ENCODE measurements around the gene OR2F2. TPM values are rescaled to one million over a fixed set of nuclear protein-coding genes. Genes with fewer than 3 reads are reported as not detected.
A peak's percentile ranks its signal among the peaks of the same experiment; 100 is the strongest.

OR2F2 gene
- total RNA-seq, 8 experiments from 2014 or later = 0.17 to 0.52 (median 0.35) TPM; not detected in 4

- WGBS, 10 experiments = 0 to 100% (median 71%) methylated on average over 1 to 4 of the region's 4 CpGs
Observed at GRCh38 chr7:143936087-143937009, 1.3 kb downstream of the OR2F2 start.

GRCh38 chr7:143938379-143939243 is 3.6 kb downstream of the OR2F2 start:
- peak in 3 of 8 experiments; percentile 50 to 75 (median 63) for ATAC-seq (replicated peaks in 6 of 8)
- in situ Hi-C loops (cut with MboI; ENCODE audit: low pct_unique_long_range_greater_than_20kb in 2 of 9, low sequenced_read_pairs in 9 of 9, unreplicated experiment in 9 of 9) = no loop called here
- no peaks in the 10 kb centered on the region for H3K4me1 ChIP-seq (replicated peaks in 1 of 2)
- H3K27ac ChIP-seq = no peak overlapping the region
- WGBS, 10 experiments = 20 to 91% (median 49%) methylated on average over 2 to 5 of the region's 5 CpGs; no CpG with 5 or more reads in 2 of the 10 experiments
- H3K4me3 ChIP-seq = no peak overlapping the region

More at GRCh38 chr7:143936087-143937009, 1.3 kb downstream of the OR2F2 start:
- Histone ChIP-seq H3K4me1 (replicated peaks in 1 of 2) (no peaks in the 10 kb centered on the region), H3K27ac (no peak overlapping the region), H3K4me3 (no peak overlapping the region)
- peak in 5 of 8 experiments; percentile 26 to 89 (median 73) for ATAC-seq (replicated peaks in 6 of 8)
- in situ Hi-C loops (cut with MboI; ENCODE audit: low pct_unique_long_range_greater_than_20kb in 2 of 9, low sequenced_read_pairs in 9 of 9, unreplicated experiment in 9 of 9) = no loop called here

- no peaks in the 10 kb centered on the region for H3K4me1 ChIP-seq (replicated peaks in 1 of 2)
- H3K4me3 ChIP-seq = no peak overlapping the region
- in situ Hi-C loops (cut with MboI; ENCODE audit: low pct_unique_long_range_greater_than_20kb in 2 of 9, low sequenced_read_pairs in 9 of 9, unreplicated experiment in 9 of 9) = no loop called here
- WGBS, 10 experiments = 71 to 100% (median 88%) methylated on average over 1 to 4 of the region's 4 CpGs; no CpG with 5 or more reads in 1 of the 10 experiments
- H3K27ac ChIP-seq = no peak overlapping the region
- ATAC-seq (replicated peaks in 6 of 8) = no peak
Observed at GRCh38 chr7:143945423-143945822, 10.4 kb downstream of the OR2F2 start.

- in situ Hi-C loops (cut with MboI; ENCODE audit: low pct_unique_long_range_greater_than_20kb in 2 of 9, low sequenced_read_pairs in 9 of 9, unreplicated experiment in 9 of 9) = no loop called here
- ATAC-seq (replicated peaks in 6 of 8) = no peak
- 0 to 79% (median 49%) methylated on average over 1 to 2 of the region's 2 CpGs for WGBS, 10 experiments
Observed at GRCh38 chr7:143947111-143947510, 12.1 kb downstream of the OR2F2 start.

GRCh38 chr7:143948733-143949132 is 13.7 kb downstream of the OR2F2 start:
- WGBS, 10 experiments = 0 to 100% (median 56%) methylated on average over 2 of the region's 2 CpGs; no CpG with 5 or more reads in 3 of the 10 experiments
- H3K4me1 ChIP-seq (replicated peaks in 1 of 2) = no peaks in the 10 kb centered on the region
- no peak overlapping the region for H3K4me3 ChIP-seq
- no peak overlapping the region for H3K27ac ChIP-seq
- ATAC-seq (replicated peaks in 6 of 8) = no peak
- in situ Hi-C loops (cut with MboI; ENCODE audit: low pct_unique_long_range_greater_than_20kb in 2 of 9, low sequenced_read_pairs in 9 of 9, unreplicated experiment in 9 of 9) = no loop called here

More at GRCh38 chr7:143947111-143947510, 12.1 kb downstream of the OR2F2 start:
- Histone ChIP-seq H3K4me1 (replicated peaks in 1 of 2) (no peaks in the 10 kb centered on the region), H3K27ac (no peak overlapping the region), H3K4me3 (no peak overlapping the region)

- in situ Hi-C loops (cut with MboI; ENCODE audit: low pct_unique_long_range_greater_than_20kb in 2 of 9, low sequenced_read_pairs in 9 of 9, unreplicated experiment in 9 of 9) = no loop called here
- Histone ChIP-seq H3K27ac (no peak overlapping the region), H3K4me3 (no peak overlapping the region), H3K4me1 (replicated peaks in 1 of 2) (peaks cover 0 to 3% of the 10 kb centered on the region in 2 donors)
- peak in 1 of 8 experiments; percentile 43 for ATAC-seq (replicated peaks in 6 of 8)
- WGBS, 10 experiments = 20 to 94% (median 75%) methylated on average over 1 to 3 of the region's 3 CpGs; no CpG with 5 or more reads in 1 of the 10 experiments
Observed at GRCh38 chr7:143953421-143953820, 18.4 kb downstream of the OR2F2 start.

GRCh38 chr7:143954135-143954534 is 19.1 kb downstream of the OR2F2 start:
- Histone ChIP-seq H3K27ac (no peak overlapping the region), H3K4me3 (no peak overlapping the region), H3K4me1 (replicated peaks in 1 of 2) (peaks cover 0 to 4% of the 10 kb centered on the region in 2 donors)
- in situ Hi-C loops (cut with MboI; ENCODE audit: low pct_unique_long_range_greater_than_20kb in 2 of 9, low sequenced_read_pairs in 9 of 9, unreplicated experiment in 9 of 9) = no loop called here
- ATAC-seq (replicated peaks in 6 of 8) = no peak
- WGBS, 10 experiments = 0 to 100% (median 33%) methylated on average over 1 to 2 of the region's 2 CpGs; no CpG with 5 or more reads in 2 of the 10 experiments

- WGBS, 10 experiments = 36 to 92% (median 75%) methylated on average over 2 to 3 of the region's 3 CpGs
- no peak within 1 kb of the TSS for H3K27ac ChIP-seq
- H3K4me3 ChIP-seq = no peak within 1 kb of the TSS
- peaks cover 0 to 4% of the 10 kb centered on the region in 2 donors for H3K4me1 ChIP-seq (replicated peaks in 1 of 2)
- in situ Hi-C loops (cut with MboI; ENCODE audit: low pct_unique_long_range_greater_than_20kb in 2 of 9, low sequenced_read_pairs in 9 of 9, unreplicated experiment in 9 of 9) = no loop called here
- ATAC-seq (replicated peaks in 6 of 8) = no peak
Observed at GRCh38 chr7:143954544-143954943, 19.5 kb downstream of the OR2F2 start, which contains the start of gene OR2F1. Gene OR2F1 (plus strand): TSS chr7:143954844. CDS start chr7:143959971, 5,127 bp downstream.

GRCh38 chr7:143958781-143959180 is 23.7 kb downstream of the OR2F2 start:
- ATAC-seq (replicated peaks in 6 of 8) = peak in 3 of 8 experiments; percentile 42 to 48 (median 42)
- WGBS, 10 experiments = 0 to 100% (median 44%) methylated on average over 1 to 3 of the region's 3 CpGs
- Histone ChIP-seq H3K4me1 (replicated peaks in 1 of 2) (peaks cover 0 to 4% of the 10 kb centered on the region in 2 donors), H3K4me3 (no peak overlapping the region), H3K27ac (no peak overlapping the region)
- in situ Hi-C loops (cut with MboI; ENCODE audit: low pct_unique_long_range_greater_than_20kb in 2 of 9, low sequenced_read_pairs in 9 of 9, unreplicated experiment in 9 of 9) = no loop called here

- WGBS, 10 experiments = 0 to 83% (median 67%) methylated on average over 1 to 5 of the region's 5 CpGs; no CpG with 5 or more reads in 1 of the 10 experiments
- in situ Hi-C loops (cut with MboI; ENCODE audit: low pct_unique_long_range_greater_than_20kb in 2 of 9, low sequenced_read_pairs in 9 of 9, unreplicated experiment in 9 of 9) = no loop called here
- Histone ChIP-seq H3K4me1 (replicated peaks in 1 of 2) (peaks cover 0 to 4% of the 10 kb centered on the region in 2 donors), H3K27ac (no peak overlapping the region), H3K4me3 (no peak overlapping the region)
- ATAC-seq (replicated peaks in 6 of 8) = no peak
Observed at GRCh38 chr7:143960813-143961610, 26.0 kb downstream of the OR2F2 start.

- no peak overlapping the region for H3K27ac ChIP-seq
- no peak overlapping the region for H3K4me3 ChIP-seq
- 31 to 92% (median 57%) methylated on average over 1 to 2 of the region's 2 CpGs; no CpG with 5 or more reads in 4 of the 10 experiments for WGBS, 10 experiments
- in situ Hi-C loops (cut with MboI; ENCODE audit: low pct_unique_long_range_greater_than_20kb in 2 of 9, low sequenced_read_pairs in 9 of 9, unreplicated experiment in 9 of 9) = no loop called here
- H3K4me1 ChIP-seq (replicated peaks in 1 of 2) = no peaks in the 10 kb centered on the region
- no peak for ATAC-seq (replicated peaks in 6 of 8)
Observed at GRCh38 chr7:143965280-143965679, 30.2 kb downstream of the OR2F2 start.

- Histone ChIP-seq H3K4me1 (replicated peaks in 1 of 2) (no peaks in the 10 kb centered on the region), H3K4me3 (no peak overlapping the region), H3K27ac (no peak overlapping the region)
- in situ Hi-C loops (cut with MboI; ENCODE audit: low pct_unique_long_range_greater_than_20kb in 2 of 9, low sequenced_read_pairs in 9 of 9, unreplicated experiment in 9 of 9) = no loop called here
- 0 to 100% (median 64%) methylated on average over 1 to 4 of the region's 4 CpGs; no CpG with 5 or more reads in 1 of the 10 experiments for WGBS, 10 experiments
- no peak for ATAC-seq (replicated peaks in 6 of 8)
Observed at GRCh38 chr7:143967398-143967797, 32.4 kb downstream of the OR2F2 start.

Data from motor neuron (in vitro differentiated cells).